Thyroid gland (tissue), 4 donors: ENCODE measurements around the gene GRB10. TPM values are rescaled to one million over a fixed set of nuclear protein-coding genes. Genes with fewer than 3 reads are reported as not detected.

Experiments used
- DNase-seq, 2 donors: peaks; one replicate each; pipeline ENCODE4 v3.0.0-alpha.2; 2019
- H3K27ac ChIP-seq, 3 donors: fragments of 200-600 bp; sonication (generic); 1 replicate in 2 of 3; 2 replicates in 1 of 3; pipeline ENCODE4 v1.5.1; 2016 to 2019; ENCODE audit warnings: mild to moderate bottlenecking in 1 of 3, moderate library complexity in 1 of 3
- H3K27me3 ChIP-seq: fragments of 200-600 bp; sonication (generic); one replicate; pipeline ENCODE4 v1.5.1; 2019
- H3K36me3 ChIP-seq, 2 donors: fragments of 200-600 bp; sonication (generic); one replicate each; pipeline ENCODE4 v1.5.1; 2016 to 2019
- H3K4me1 ChIP-seq, 2 donors: fragments of 200-600 bp; sonication (generic); one replicate each; pipeline ENCODE4 v1.5.1; 2017 to 2019
- H3K4me3 ChIP-seq, 3 donors: fragments of 200-600 bp; sonication (generic); replicated peaks in 1 of 3; 1 replicate in 2 of 3; 2 replicates in 1 of 3; pipeline ENCODE4 v1.5.1; 2016; ENCODE audit warnings: mild to moderate bottlenecking in 1 of 3
- H3K9me3 ChIP-seq: fragments of 200-600 bp; sonication (generic); one replicate; pipeline ENCODE4 v1.5.1; 2017
- POLR2A ChIP-seq, 2 donors: fragments of 450-650 bp; IDR thresholded peaks; one replicate each; pipeline ENCODE4 v1.6.1; 2017; ENCODE audit warnings: antibody characterized with exemption in 2 of 2, mild to moderate bottlenecking in 2 of 2, moderate library complexity in 1 of 2
- WGBS, 2 donors: methylation state at CpG; one replicate each; pipeline ENCODE4 v1.1.5; 2017; 5-methylcytosine and 5-hydroxymethylcytosine counted together
- intact Hi-C: fragments of 100-400 bp; cut with DNase I; formaldehyde crosslinking; loops from one replicate; pipeline ENCODE4 v1.15.1; 2023
- total RNA-seq, 4 donors: library from RNA; depleted of rRNA; stranded (reverse); fragments of >200 nt; gene quantifications; one replicate each; pipeline ENCODE4 v1.2.3, GENCODE V29; 2016
- TF ChIP-seq, protein P1 (sequence below), 6 experiments: fragments of 200-600 bp in 3 of 6; fragments of 450-650 bp in 3 of 6; sonication (generic) in 3 of 6; IDR thresholded peaks; one replicate each; pipeline ENCODE4 v1.5.1; 2016 to 2019; ENCODE audit warnings: antibody characterized with exemption in 6 of 6, mild to moderate bottlenecking in 2 of 6, inconsistent platforms in 1 of 6, moderate library complexity in 1 of 6

The GRB10 gene
- total RNA-seq, 4 donors from 2014 or later, result 21.3 to 99.2 (median 39.6) TPM

DNA sequence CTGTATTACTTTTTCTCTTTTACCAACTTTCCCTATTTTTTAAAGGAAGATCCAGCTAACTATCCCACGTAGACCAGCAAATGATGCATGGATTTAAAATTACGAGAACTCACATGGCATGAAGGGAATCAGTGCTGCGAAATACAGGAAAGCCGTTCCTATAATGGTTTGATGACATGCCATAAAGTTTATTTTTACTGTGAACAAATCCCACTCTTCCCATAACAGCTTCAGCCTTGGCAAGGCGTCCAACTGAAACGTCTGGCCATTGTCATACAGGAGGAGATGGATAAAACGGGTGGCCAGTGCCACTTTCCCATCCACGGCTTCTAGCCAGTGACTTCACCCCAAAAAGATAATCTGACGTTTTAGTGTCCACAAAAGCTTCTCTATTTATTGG is 111.3 kb downstream of the GRB10 start:
- Histone ChIP-seq H3K27me3 (no peaks in the 10 kb centered on the region), H3K4me3 (no peak overlapping the region), H3K4me1 (peaks cover 18 to 32% of the 10 kb centered on the region in 2 donors), H3K27ac (peak overlapping the region in 1 of 3 donors; percentile 28), H3K36me3 (peaks cover 0 to 4% of the 10 kb centered on the region in 2 donors), H3K9me3 (no peaks in the 10 kb centered on the region)
- TF ChIP-seq, protein P1, sequence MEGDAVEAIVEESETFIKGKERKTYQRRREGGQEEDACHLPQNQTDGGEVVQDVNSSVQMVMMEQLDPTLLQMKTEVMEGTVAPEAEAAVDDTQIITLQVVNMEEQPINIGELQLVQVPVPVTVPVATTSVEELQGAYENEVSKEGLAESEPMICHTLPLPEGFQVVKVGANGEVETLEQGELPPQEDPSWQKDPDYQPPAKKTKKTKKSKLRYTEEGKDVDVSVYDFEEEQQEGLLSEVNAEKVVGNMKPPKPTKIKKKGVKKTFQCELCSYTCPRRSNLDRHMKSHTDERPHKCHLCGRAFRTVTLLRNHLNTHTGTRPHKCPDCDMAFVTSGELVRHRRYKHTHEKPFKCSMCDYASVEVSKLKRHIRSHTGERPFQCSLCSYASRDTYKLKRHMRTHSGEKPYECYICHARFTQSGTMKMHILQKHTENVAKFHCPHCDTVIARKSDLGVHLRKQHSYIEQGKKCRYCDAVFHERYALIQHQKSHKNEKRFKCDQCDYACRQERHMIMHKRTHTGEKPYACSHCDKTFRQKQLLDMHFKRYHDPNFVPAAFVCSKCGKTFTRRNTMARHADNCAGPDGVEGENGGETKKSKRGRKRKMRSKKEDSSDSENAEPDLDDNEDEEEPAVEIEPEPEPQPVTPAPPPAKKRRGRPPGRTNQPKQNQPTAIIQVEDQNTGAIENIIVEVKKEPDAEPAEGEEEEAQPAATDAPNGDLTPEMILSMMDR (IDR thresholded peaks at IDR 0.05), result no peak
- TF ChIP-seq POLR2A (IDR thresholded peaks at IDR 0.05), result no peak
- WGBS, 2 donors, result 72 to 88% methylated on average over 9 of the region's 9 CpGs
- intact Hi-C loops, result no loop called here
- DNase-seq, result no peak

DNA sequence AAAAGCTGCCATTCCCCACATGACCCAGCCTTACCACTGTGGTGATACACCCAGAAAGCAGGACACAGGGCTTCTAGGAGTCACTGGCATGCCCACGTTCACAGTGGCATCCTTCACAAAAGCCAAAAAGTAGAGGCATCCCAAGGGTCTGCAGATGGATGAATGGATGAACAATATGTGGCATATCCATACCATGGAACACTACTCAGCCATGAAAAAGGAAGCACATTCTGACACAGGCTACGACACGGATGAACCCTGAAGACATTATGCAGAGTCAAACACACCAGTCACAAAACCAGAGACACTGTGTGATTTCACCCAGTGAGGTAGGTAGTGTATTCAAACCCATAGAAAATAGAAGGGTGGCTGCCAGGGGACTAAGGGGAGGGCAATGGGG is 112.8 kb downstream of the GRB10 start:
- TF ChIP-seq, protein P1 (IDR thresholded peaks at IDR 0.05), result no peak
- no peak for TF ChIP-seq POLR2A (IDR thresholded peaks at IDR 0.05)
- H3K4me3 ChIP-seq, result no peak overlapping the region
- no peak overlapping the region for H3K27ac ChIP-seq
- intact Hi-C loops, result no loop called here
- H3K27me3 ChIP-seq, result no peaks in the 10 kb centered on the region
- DNase-seq, result no peak
- WGBS, 2 donors, result 31 to 32% methylated on average over 3 of the region's 3 CpGs
- H3K9me3 ChIP-seq, result no peaks in the 10 kb centered on the region
- peaks cover 0 to 4% of the 10 kb centered on the region in 2 donors for H3K36me3 ChIP-seq
- peaks cover 18 to 34% of the 10 kb centered on the region in 2 donors for H3K4me1 ChIP-seq

DNA sequence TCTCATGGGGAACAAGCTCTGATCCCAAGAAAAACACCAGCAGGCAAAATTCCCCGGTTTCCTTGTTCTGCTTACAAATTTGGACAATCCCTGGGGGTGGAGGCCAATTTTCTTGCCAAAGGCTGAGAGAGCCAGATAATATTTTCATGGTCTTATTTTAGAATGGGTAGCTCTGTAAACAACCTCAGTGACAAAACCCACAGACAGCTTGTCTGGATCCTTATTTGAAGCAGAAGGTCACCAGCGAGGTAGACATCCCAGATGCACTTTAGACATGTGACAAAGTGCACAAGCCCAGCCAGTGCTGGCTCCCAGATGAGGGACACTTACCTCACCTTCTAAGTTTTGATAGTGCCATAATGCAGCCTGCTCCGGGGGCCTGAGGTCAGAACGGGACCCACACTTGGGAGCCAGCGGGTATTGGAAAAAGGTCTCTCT is 114.9 kb downstream of the GRB10 start:
- TF ChIP-seq, protein P1 (IDR thresholded peaks at IDR 0.05), result no peak
- TF ChIP-seq POLR2A (IDR thresholded peaks at IDR 0.05), result no peak
- peak in 1 of 2 donors; percentile 28 for DNase-seq
- intact Hi-C loops, result no loop called here
- 34 to 37% methylated on average over 5 of the region's 5 CpGs for WGBS, 2 donors
- Histone ChIP-seq H3K4me1 (peaks cover 18 to 44% of the 10 kb centered on the region in 2 donors), H3K27me3 (no peaks in the 10 kb centered on the region), H3K9me3 (no peaks in the 10 kb centered on the region), H3K4me3 (no peak overlapping the region), H3K27ac (peak overlapping the region; percentile 36 to 71 (median 55)), H3K36me3 (no peaks in the 10 kb centered on the region)

DNA sequence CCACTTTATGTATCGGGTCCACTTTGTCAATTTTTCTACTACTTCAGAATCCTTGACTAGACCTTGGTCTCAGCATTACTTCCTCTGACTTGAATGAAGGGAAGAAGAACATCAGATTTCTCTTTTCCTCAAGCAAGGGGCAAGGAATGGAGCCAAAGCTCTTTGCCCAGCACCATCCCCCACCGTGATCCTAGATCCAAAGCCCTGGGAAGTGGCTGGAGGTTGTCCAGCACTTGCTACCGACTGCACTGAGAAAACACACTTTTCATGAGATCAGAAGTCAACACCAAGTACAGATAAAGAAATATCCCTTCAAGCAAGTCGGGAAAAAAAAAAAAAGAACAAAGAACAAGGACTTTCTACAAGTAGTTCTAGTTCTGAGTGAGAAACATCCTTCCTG is 115.4 kb downstream of the GRB10 start:
- WGBS, 2 donors, result 10 to 19% methylated on average over 4 of the region's 4 CpGs
- peak; percentile 77 to 78 for DNase-seq
- no peaks in the 10 kb centered on the region for H3K27me3 ChIP-seq
- TF ChIP-seq, protein P1 (IDR thresholded peaks at IDR 0.05), result no peak
- no peak for TF ChIP-seq POLR2A (IDR thresholded peaks at IDR 0.05)
- H3K9me3 ChIP-seq, result no peaks in the 10 kb centered on the region
- no peaks in the 10 kb centered on the region for H3K36me3 ChIP-seq
- peak overlapping the region; percentile 36 to 71 (median 55) for H3K27ac ChIP-seq
- H3K4me3 ChIP-seq, result no peak overlapping the region
- peaks cover 18 to 44% of the 10 kb centered on the region in 2 donors for H3K4me1 ChIP-seq
- intact Hi-C loops, result no loop called here

DNA sequence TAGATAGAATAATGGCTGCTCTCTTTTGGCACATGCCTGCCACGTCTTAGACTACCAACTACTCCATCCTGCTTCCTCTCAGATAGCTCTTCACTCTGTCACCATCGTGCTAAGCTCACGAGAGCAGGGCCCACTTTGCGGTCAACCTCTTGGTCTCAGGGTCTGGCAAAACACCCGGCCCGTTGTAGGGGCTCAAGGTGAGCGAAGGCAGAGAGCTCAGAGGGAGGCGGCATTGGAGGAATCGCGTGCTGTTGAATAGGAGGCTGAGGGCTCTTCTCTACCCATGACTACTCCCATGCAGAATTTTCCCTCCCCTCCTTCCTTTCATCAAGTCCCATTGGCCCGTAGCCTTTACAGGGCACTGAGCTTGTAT is 116.6 kb downstream of the GRB10 start:
- TF ChIP-seq, protein P1 (IDR thresholded peaks at IDR 0.05), result no peak
- TF ChIP-seq POLR2A (IDR thresholded peaks at IDR 0.05), result no peak
- intact Hi-C loops, result no loop called here
- WGBS, 2 donors, result 24 to 52% methylated on average over 11 of the region's 11 CpGs
- no peaks in the 10 kb centered on the region for H3K27me3 ChIP-seq
- peaks cover 18 to 44% of the 10 kb centered on the region in 2 donors for H3K4me1 ChIP-seq
- DNase-seq, result peak; percentile 37 to 59
- no peaks in the 10 kb centered on the region for H3K9me3 ChIP-seq
- no peaks in the 10 kb centered on the region for H3K36me3 ChIP-seq
- H3K4me3 ChIP-seq, result no peak overlapping the region
- peak overlapping the region in 2 of 3 donors; percentile 8 to 55 for H3K27ac ChIP-seq
